OCI-LY3 (cell line): ENCODE data around the gene STT3B.
A peak's percentile ranks its signal among the peaks of the same experiment; 100 is the strongest.

ENCODE experiments used
- EZH2phosphoT487 ChIP-seq: fragments of 200-600 bp; shearing (Covaris generic); IDR thresholded peaks from 2 replicates; pipeline ENCODE4 v1.6.1; 2018; ENCODE audit warnings: antibody characterized with exemption, mixed run types, low read depth
- TF ChIP-seq, protein P1 (sequence below): fragments of 200-600, 300-600 bp; sonication (generic); IDR thresholded peaks from 2 replicates; pipeline ENCODE4 v1.5.1; 2014; ENCODE audit warnings: antibody characterized with exemption, low read length, low read depth

DNA sequence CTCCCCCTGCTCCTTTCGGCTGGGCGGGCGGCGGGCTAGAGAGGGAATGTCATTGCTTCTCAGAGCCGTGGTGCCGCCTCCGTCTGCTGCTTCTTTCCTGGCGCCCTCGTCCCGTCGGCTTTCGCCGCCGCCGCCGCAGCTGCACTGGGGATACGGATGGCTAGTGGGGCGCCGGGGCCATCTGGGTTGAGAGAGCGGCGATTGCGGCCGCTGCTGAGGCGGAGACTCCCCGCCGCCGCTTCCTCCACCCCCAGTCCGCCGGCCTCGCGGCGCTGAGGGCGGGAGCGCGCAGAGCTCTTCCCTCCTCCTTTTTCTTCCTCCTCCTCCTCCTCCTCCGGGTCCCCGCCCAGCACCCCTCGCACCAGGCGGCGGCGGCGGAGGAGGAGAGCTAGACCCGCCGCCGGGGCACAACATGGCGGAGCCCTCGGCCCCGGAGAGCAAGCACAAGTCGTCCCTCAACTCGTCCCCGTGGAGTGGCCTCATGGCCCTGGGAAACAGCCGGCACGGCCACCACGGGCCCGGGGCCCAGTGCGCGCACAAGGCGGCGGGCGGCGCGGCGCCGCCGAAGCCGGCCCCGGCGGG is at the start of gene STT3B:
- TF ChIP-seq, protein P1, sequence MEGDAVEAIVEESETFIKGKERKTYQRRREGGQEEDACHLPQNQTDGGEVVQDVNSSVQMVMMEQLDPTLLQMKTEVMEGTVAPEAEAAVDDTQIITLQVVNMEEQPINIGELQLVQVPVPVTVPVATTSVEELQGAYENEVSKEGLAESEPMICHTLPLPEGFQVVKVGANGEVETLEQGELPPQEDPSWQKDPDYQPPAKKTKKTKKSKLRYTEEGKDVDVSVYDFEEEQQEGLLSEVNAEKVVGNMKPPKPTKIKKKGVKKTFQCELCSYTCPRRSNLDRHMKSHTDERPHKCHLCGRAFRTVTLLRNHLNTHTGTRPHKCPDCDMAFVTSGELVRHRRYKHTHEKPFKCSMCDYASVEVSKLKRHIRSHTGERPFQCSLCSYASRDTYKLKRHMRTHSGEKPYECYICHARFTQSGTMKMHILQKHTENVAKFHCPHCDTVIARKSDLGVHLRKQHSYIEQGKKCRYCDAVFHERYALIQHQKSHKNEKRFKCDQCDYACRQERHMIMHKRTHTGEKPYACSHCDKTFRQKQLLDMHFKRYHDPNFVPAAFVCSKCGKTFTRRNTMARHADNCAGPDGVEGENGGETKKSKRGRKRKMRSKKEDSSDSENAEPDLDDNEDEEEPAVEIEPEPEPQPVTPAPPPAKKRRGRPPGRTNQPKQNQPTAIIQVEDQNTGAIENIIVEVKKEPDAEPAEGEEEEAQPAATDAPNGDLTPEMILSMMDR = peak; percentile 10
- TF ChIP-seq EZH2phosphoT487 = no peak
